ENCODE results near the gene GAPDHS.

Gene GAPDHS

GRCh38 chr19:35557539-35558399, 24.5 kb downstream of the GAPDHS start:
- DNase-seq (ENCODE audit: low read depth, low spot score): no peak

GRCh38 chr19:35558400-35559280, 25.4 kb downstream of the GAPDHS start:
- no peak for DNase-seq (ENCODE audit: low read depth, low spot score)

- DNase-seq (ENCODE audit: low read depth, low spot score): no peak
Observed at GRCh38 chr19:35559281-35559659, 26.0 kb downstream of the GAPDHS start.

- no peak for DNase-seq (ENCODE audit: low read depth, low spot score)
Observed at GRCh38 chr19:35559781-35560180, 26.5 kb downstream of the GAPDHS start.

GRCh38 chr19:35560271-35560670, 27.0 kb downstream of the GAPDHS start:
- no peak for DNase-seq (ENCODE audit: low read depth, low spot score)

- DNase-seq (ENCODE audit: low read depth, low spot score): no peak
Observed at GRCh38 chr19:35560677-35561076, 27.4 kb downstream of the GAPDHS start.

GRCh38 chr19:35561436-35561835, 28.2 kb downstream of the GAPDHS start:
- DNase-seq (ENCODE audit: low read depth, low spot score): no peak

- no peak for DNase-seq (ENCODE audit: low read depth, low spot score)
Observed at GRCh38 chr19:35562336-35562735, 29.1 kb downstream of the GAPDHS start.

- no peak for DNase-seq (ENCODE audit: low read depth, low spot score)
Observed at GRCh38 chr19:35562776-35563175, 29.5 kb downstream of the GAPDHS start.

GRCh38 chr19:35563207-35563829, 30.1 kb downstream of the GAPDHS start, which contains the start of gene ATP4A:
Gene ATP4A (minus strand): TSS chr19:35563658. CDS start chr19:35563629, 29 bp downstream.
- no peak for DNase-seq (ENCODE audit: low read depth, low spot score)

- no peak for DNase-seq (ENCODE audit: low read depth, low spot score)
Observed at GRCh38 chr19:35565016-35565856, 32.0 kb downstream of the GAPDHS start.

GRCh38 chr19:35566738-35567137, 33.5 kb downstream of the GAPDHS start:
- DNase-seq (ENCODE audit: low read depth, low spot score): no peak

- DNase-seq (ENCODE audit: low read depth, low spot score): no peak
Observed at GRCh38 chr19:35569281-35569781, 36.1 kb downstream of the GAPDHS start.

- DNase-seq (ENCODE audit: low read depth, low spot score): no peak
Observed at GRCh38 chr19:35571406-35571965, 38.2 kb downstream of the GAPDHS start.

- no peak for DNase-seq (ENCODE audit: low read depth, low spot score)
Observed at GRCh38 chr19:35577918-35578317, 44.7 kb downstream of the GAPDHS start.

- DNase-seq (ENCODE audit: low read depth, low spot score): no peak
Observed at GRCh38 chr19:35578707-35579106, 45.5 kb downstream of the GAPDHS start.

GRCh38 chr19:35582760-35583159, 49.5 kb downstream of the GAPDHS start:
- no peak for DNase-seq (ENCODE audit: low read depth, low spot score)

- no peak for DNase-seq (ENCODE audit: low read depth, low spot score)
Observed at GRCh38 chr19:35585848-35586247, 52.6 kb downstream of the GAPDHS start, which contains the start of gene PMIS2. Gene PMIS2 (plus strand): TSS chr19:35586173. CDS start chr19:35586260, 87 bp downstream.

GRCh38 chr19:35587321-35587720, 54.1 kb downstream of the GAPDHS start:
- DNase-seq (ENCODE audit: low read depth, low spot score): no peak

- no peak for DNase-seq (ENCODE audit: low read depth, low spot score)
Observed at GRCh38 chr19:35590875-35591274, 57.6 kb downstream of the GAPDHS start.
